ENCODE data around the gene RBFA. TPM values are rescaled to one million over a fixed set of nuclear protein-coding genes. Genes with fewer than 3 reads are reported as not detected.
"Not testable (repeated sequence)": the region's sequence is repeated elsewhere in the genome, so short reads cannot be mapped to it uniquely, and the experiment has no call there.

RBFA gene
- total RNA-seq, 1 experiment from 2014 or later = 20.5 TPM

- CTCF ChIA-PET = interaction anchor here (0.6 kb wide), 2 partner anchors 25 to 31 kb away, joined by 3 read pairs; no protein-coding TSS in a partner anchor
- H3K27me3 Mint-ChIP-seq (ENCODE audit: unreplicated experiment) = no peaks in the 10 kb centered on the region
- BruUV-seq (replicated peaks) = no TSS peak
These were observed 46.2 kb upstream of the RBFA start for GRCh38 chr18:79988071-79988450.

GRCh38 chr18:79988451-79989194 is 45.6 kb upstream of the RBFA start, which contains the start of gene TXNL4A:
TXNL4A (minus strand) TSS chr18:79988563; CDS start chr18:79988392, 171 bp downstream.
- H3K27ac Mint-ChIP-seq (ENCODE audit: unreplicated experiment) = peak within 1 kb of the TSS; percentile 42
- no peak for TF ChIP-seq CTCF (IDR thresholded peaks at IDR 0.05; ENCODE audit: unreplicated experiment)
- H3K27me3 Mint-ChIP-seq (ENCODE audit: unreplicated experiment) = no peaks in the 10 kb centered on the region
- BruUV-seq (replicated peaks) = TSS peak; percentile 77
- CTCF ChIA-PET = no interaction called here
- peak; percentile 74 for DNase-seq
- H3K9me3 Mint-ChIP-seq (ENCODE audit: low read depth, unreplicated experiment) = no peaks in the 10 kb centered on the region
- H3K4me1 Mint-ChIP-seq (ENCODE audit: low read depth, unreplicated experiment) = peaks cover 6% of the 10 kb centered on the region
- intact Hi-C loops (cut with micrococcal nuclease; ENCODE audit: unreplicated experiment) = loop anchor here (10.0 kb wide), 2 partner anchors 46 to 126 kb away; partner anchors contain the start of gene RBFA
- peaks cover 34% of the 10 kb centered on the region for H3K36me3 Mint-ChIP-seq (ENCODE audit: insufficient read depth, unreplicated experiment)
- peak within 1 kb of the TSS; percentile 73 for H3K4me3 Mint-ChIP-seq (ENCODE audit: low read depth, unreplicated experiment)

More at GRCh38 chr18:79988071-79988450, 46.2 kb upstream of the RBFA start:
- intact Hi-C loops (cut with micrococcal nuclease; ENCODE audit: unreplicated experiment) = loop anchor here (10.0 kb wide), 2 partner anchors 47 to 127 kb away; partner anchors contain the start of gene RBFA
- no peak overlapping the region for H3K27ac Mint-ChIP-seq (ENCODE audit: unreplicated experiment)
- no peaks in the 10 kb centered on the region for H3K9me3 Mint-ChIP-seq (ENCODE audit: low read depth, unreplicated experiment)
- peaks cover 34% of the 10 kb centered on the region for H3K36me3 Mint-ChIP-seq (ENCODE audit: insufficient read depth, unreplicated experiment)
- DNase-seq = peak; percentile 54
- peaks cover 7% of the 10 kb centered on the region for H3K4me1 Mint-ChIP-seq (ENCODE audit: low read depth, unreplicated experiment)
- H3K4me3 Mint-ChIP-seq (ENCODE audit: low read depth, unreplicated experiment) = peak overlapping the region; percentile 73
- TF ChIP-seq CTCF (IDR thresholded peaks at IDR 0.05; ENCODE audit: unreplicated experiment) = no peak

- Mint-ChIP-seq H3K36me3 (ENCODE audit: insufficient read depth, unreplicated experiment) (peaks cover 29% of the 10 kb centered on the region), H3K9me3 (ENCODE audit: low read depth, unreplicated experiment) (no peaks in the 10 kb centered on the region), H3K4me1 (ENCODE audit: low read depth, unreplicated experiment) (peaks cover under 1% of the 10 kb centered on the region), H3K27me3 (ENCODE audit: unreplicated experiment) (no peaks in the 10 kb centered on the region), H3K4me3 (ENCODE audit: low read depth, unreplicated experiment) (peak overlapping the region; percentile 73), H3K27ac (ENCODE audit: unreplicated experiment) (peak overlapping the region; percentile 26)
- DNase-seq = no peak
- intact Hi-C loops (cut with micrococcal nuclease; ENCODE audit: unreplicated experiment) = loop anchor here (10.0 kb wide), 2 partner anchors 46 to 126 kb away; partner anchors contain the start of gene RBFA
- CTCF ChIA-PET = no interaction called here
- no peak for TF ChIP-seq CTCF (IDR thresholded peaks at IDR 0.05; ENCODE audit: unreplicated experiment)
- BruUV-seq (replicated peaks) = no TSS peak
These were observed 45.1 kb upstream of the RBFA start for GRCh38 chr18:79989195-79989497.

- Mint-ChIP-seq H3K4me1 (ENCODE audit: low read depth, unreplicated experiment) (no peaks in the 10 kb centered on the region), H3K9me3 (ENCODE audit: low read depth, unreplicated experiment) (no peaks in the 10 kb centered on the region), H3K36me3 (ENCODE audit: insufficient read depth, unreplicated experiment) (peaks cover 28% of the 10 kb centered on the region), H3K4me3 (ENCODE audit: low read depth, unreplicated experiment) (no peak overlapping the region), H3K27me3 (ENCODE audit: unreplicated experiment) (no peaks in the 10 kb centered on the region), H3K27ac (ENCODE audit: unreplicated experiment) (no peak overlapping the region)
- CTCF ChIA-PET = interaction anchor here (0.7 kb wide), 1 partner anchor 168 kb away, joined by 15 read pairs; no protein-coding TSS in a partner anchor
- intact Hi-C loops (cut with micrococcal nuclease; ENCODE audit: unreplicated experiment) = no loop called here
- DNase-seq = no peak
- BruUV-seq (replicated peaks) = no TSS peak
- no peak for TF ChIP-seq CTCF (IDR thresholded peaks at IDR 0.05; ENCODE audit: unreplicated experiment)
These were observed 42.7 kb upstream of the RBFA start for GRCh38 chr18:79991494-79991893.

GRCh38 chr18:79999701-80000100 is 34.5 kb upstream of the RBFA start:
- intact Hi-C loops (cut with micrococcal nuclease; ENCODE audit: unreplicated experiment); H3K27me3 Mint-ChIP-seq (ENCODE audit: unreplicated experiment); BruUV-seq (replicated peaks); H3K4me1 Mint-ChIP-seq (ENCODE audit: low read depth, unreplicated experiment); H3K9me3 Mint-ChIP-seq (ENCODE audit: low read depth, unreplicated experiment); CTCF ChIA-PET; H3K27ac Mint-ChIP-seq (ENCODE audit: unreplicated experiment); H3K4me3 Mint-ChIP-seq (ENCODE audit: low read depth, unreplicated experiment); DNase-seq; H3K36me3 Mint-ChIP-seq (ENCODE audit: insufficient read depth, unreplicated experiment): not testable (repeated sequence)
